NCI-H128 (cell line): Measurements from ENCODE around the gene LCMT2.

Experiments used
- DNase-seq: peaks from one replicate; lab custom pipeline; 2025; ENCODE audit not compliant: unreplicated experiment; lab: John Stamatoyannopoulos, UW

Gene LCMT2

GRCh38 chr15:43329960-43330779 is at the start of gene LCMT2:
TSS of gene LCMT2 (minus strand) at chr15:43330573. CDS start at chr15:43330489, 84 bp downstream.
- DNase-seq, result peak; percentile 41

- DNase-seq, result no peak
Measured at GRCh38 chr15:43378601-43379000, 48.2 kb upstream of the LCMT2 start.

- DNase-seq, result no peak
Measured at GRCh38 chr15:43376017-43376705, 45.8 kb upstream of the LCMT2 start.

GRCh38 chr15:43370975-43371974 is 40.9 kb upstream of the LCMT2 start, which contains the start of the genes TUBGCP4 and ZSCAN29:
TSS of gene TUBGCP4 (plus strand) at chr15:43371101. CDS start at chr15:43371355, 254 bp downstream.
TSS of gene ZSCAN29 (minus strand) at chr15:43371043. CDS start at chr15:43369913, 1,130 bp downstream.
- DNase-seq, result peak; percentile 27

GRCh38 chr15:43370310-43370974 is 40.1 kb upstream of the LCMT2 start:
- DNase-seq, result no peak

GRCh38 chr15:43361313-43361903 is 31.0 kb upstream of the LCMT2 start:
- DNase-seq, result no peak

GRCh38 chr15:43360821-43361220 is 30.4 kb upstream of the LCMT2 start:
- DNase-seq, result no peak

- DNase-seq, result no peak
Measured at GRCh38 chr15:43352693-43353382, 22.5 kb upstream of the LCMT2 start.

GRCh38 chr15:43347114-43347513 is 16.7 kb upstream of the LCMT2 start:
- DNase-seq, result no peak

GRCh38 chr15:43346305-43346704 is 15.9 kb upstream of the LCMT2 start:
- DNase-seq, result no peak

- no peak for DNase-seq
Measured at GRCh38 chr15:43330780-43331087, 361 bp upstream of the LCMT2 start.

GRCh38 chr15:43329217-43329959 is 985 bp downstream of the LCMT2 start:
- no peak for DNase-seq

- no peak for DNase-seq
Measured at GRCh38 chr15:43325039-43325684, 5.2 kb downstream of the LCMT2 start.

- no peak for DNase-seq
Measured at GRCh38 chr15:43318990-43319771, 11.2 kb downstream of the LCMT2 start.

GRCh38 chr15:43317566-43318184 is 12.7 kb downstream of the LCMT2 start:
- DNase-seq, result no peak

- DNase-seq, result no peak
Measured at GRCh38 chr15:43316971-43317346, 13.4 kb downstream of the LCMT2 start.
